K562 (cell line): Measurements from ENCODE around the gene PACS2. TPM values are rescaled to one million over a fixed set of nuclear protein-coding genes. Genes with fewer than 3 reads are reported as not detected.

ENCODE experiments used
- ATAC-seq: fragments of 200-7000 bp; cut with Tn5 transposase; 3 replicates; pipeline ENCODE4 v1.9.1; 2020; ENCODE audit warnings: moderate library complexity
- BruUV-seq: library from RNA; stranded (reverse); fragments of 400-500 nt; replicated peaks from 2 replicates; lab custom pipeline; 2021; lab: Mats Ljungman, UMichigan
- CTCF ChIA-PET: fragments of 300-600 bp; formaldehyde crosslinking; extraction: SDS; loops from one replicate; lab custom pipeline; 2021; ENCODE audit warnings: low intra/inter-chr PET ratio; lab: Yijun Ruan, JAX
- POLR2A ChIA-PET: fragments of 300-600, 350-650 bp; sonication (Branson Sonifier 250); formaldehyde crosslinking; extraction: SDS; loops from one replicate; lab custom pipeline; 2021; ENCODE audit warnings: antibody characterized with exemption, inconsistent platforms; lab: Yijun Ruan, JAX
- DNase-seq, 4 experiments: peaks; one replicate each; pipeline versions ENCODE4 v3.0.0 to v3.0.0-alpha.2; 2011 to 2018; ENCODE audit warnings: low spot score in 3 of 4, mixed read lengths in 3 of 4; ENCODE audit errors: extremely low read depth in 1 of 4
- FAIRE-seq: peaks from 2 replicates; lab custom pipeline; 2011; peaks lifted over from hg19 to GRCh38; lab: Jason Lieb, UNC
- H2AFZ ChIP-seq: 2 replicates; pipeline ENCODE4 v1.6.0; 2011; ENCODE audit warnings: low read depth, low read length, control low read depth, inconsistent platforms
- H3K27ac ChIP-seq: fragments of 200-600 bp; 3 replicates; pipeline ENCODE4 v1.8.0; 2011; ENCODE audit warnings: low read depth, mild to moderate bottlenecking, control low read depth, inconsistent platforms, low read length, moderate library complexity, mixed read lengths; ENCODE audit errors: extremely low read depth
- H3K27me3 ChIP-seq, 2 experiments: fragments of 300-600 bp in 1 of 2; 2 replicates in 1 of 2; 3 replicates in 1 of 2; pipeline versions ENCODE4 v1.6.0 to v1.8.0; 2011; ENCODE audit warnings: inconsistent platforms in 2 of 2, low read length in 2 of 2, mild to moderate bottlenecking in 1 of 2, mixed read lengths in 1 of 2, moderate library complexity in 1 of 2; ENCODE audit not compliant: control insufficient read depth in 2 of 2, insufficient read depth in 2 of 2
- H3K36me3 ChIP-seq: fragments of 300-600 bp; 3 replicates; pipeline ENCODE4 v1.8.0; 2011; ENCODE audit warnings: mild to moderate bottlenecking, low read length, inconsistent platforms; ENCODE audit not compliant: control insufficient read depth, insufficient read depth
- H3K4me1 ChIP-seq, 2 experiments: fragments of 200-600 bp in 1 of 2; replicated peaks in 1 of 2; 2 replicates in 1 of 2; 3 replicates in 1 of 2; pipeline versions ENCODE4 v1.5.1 to v1.8.0; 2011; ENCODE audit warnings: inconsistent platforms in 2 of 2, low read length in 2 of 2, mild to moderate bottlenecking in 1 of 2, mixed read lengths in 1 of 2, moderate library complexity in 1 of 2; ENCODE audit not compliant: control insufficient read depth in 2 of 2, insufficient read depth in 2 of 2
- H3K4me2 ChIP-seq: 2 replicates; pipeline ENCODE4 v1.6.1; 2011; ENCODE audit warnings: low read length, control low read depth, inconsistent platforms, mixed read lengths; ENCODE audit not compliant: insufficient read depth
- H3K4me3 ChIP-seq: fragments of 200-600 bp; sonication (generic), shearing (Covaris generic); 2 replicates; pipeline ENCODE4 v1.5.1; 2016; ENCODE audit warnings: control low read depth, inconsistent platforms
- H3K79me2 ChIP-seq: fragments of 200-600 bp; 3 replicates; pipeline ENCODE4 v1.8.0; 2011; ENCODE audit warnings: low read length, inconsistent platforms; ENCODE audit not compliant: control insufficient read depth, insufficient read depth
- H3K9ac ChIP-seq, 2 experiments: 2 replicates each; pipeline versions ENCODE4 v1.6.0 to v1.6.1; 2011; ENCODE audit warnings: low read depth in 2 of 2, low read length in 2 of 2, control low read depth in 1 of 2, inconsistent platforms in 1 of 2, mild to moderate bottlenecking in 1 of 2, mixed read lengths in 1 of 2; ENCODE audit not compliant: insufficient read depth in 1 of 2
- H3K9me1 ChIP-seq: one replicate; pipeline ENCODE4 v1.6.0; 2011; ENCODE audit warnings: inconsistent platforms, mild to moderate bottlenecking, low read length, moderate library complexity; ENCODE audit not compliant: control insufficient read depth, insufficient read depth
- H3K9me3 ChIP-seq: replicated peaks from 2 replicates; pipeline ENCODE4 v1.5.1; 2011; ENCODE audit warnings: low read depth, low read length, inconsistent platforms; ENCODE audit not compliant: control insufficient read depth, insufficient read depth
- H4K20me1 ChIP-seq: replicated peaks from 2 replicates; pipeline ENCODE4 v1.6.1; 2011; ENCODE audit warnings: low read length, inconsistent platforms, mixed read lengths; ENCODE audit not compliant: control insufficient read depth, insufficient read depth
- CUX1 ChIP-seq: fragments of 200-800 bp; sonication (Bioruptor generic); IDR thresholded peaks from 2 replicates; pipeline ENCODE4 v1.6.1; 2016; ENCODE audit warnings: missing genetic modification characterization, missing compliant biosample characterization
- FOXJ2 ChIP-seq: fragments of 200-800 bp; sonication (Bioruptor generic); IDR thresholded peaks from 2 replicates; pipeline ENCODE4 v1.6.1; 2016; ENCODE audit warnings: missing genetic modification characterization, missing compliant biosample characterization
- GABPB1 ChIP-seq: sonication (generic); formaldehyde crosslinking; IDR thresholded peaks from 2 replicates; pipeline ENCODE4 v1.8.0; 2022; ENCODE audit warnings: mild to moderate bottlenecking, missing genetic modification reagents
- GTF2B ChIP-seq: IDR thresholded peaks from 2 replicates; pipeline ENCODE4 v1.6.1; 2011; ENCODE audit not compliant: insufficient read length; ENCODE audit errors: extremely low read depth
- NCOA2 ChIP-seq, 2 experiments: fragments of 450-650 bp; IDR thresholded peaks; 2 replicates each; pipeline ENCODE4 v1.6.1; 2018; ENCODE audit warnings: mild to moderate bottlenecking in 2 of 2, moderate library complexity in 1 of 2; ENCODE audit not compliant: partially characterized antibody in 2 of 2
- NCOA4 ChIP-seq: fragments of 450-650 bp; IDR thresholded peaks from 2 replicates; pipeline ENCODE4 v1.6.1; 2018; ENCODE audit warnings: mild to moderate bottlenecking; ENCODE audit not compliant: partially characterized antibody
- PHTF2 ChIP-seq: fragments of 250-450 bp; sonication (Bioruptor Pico); IDR thresholded peaks from 2 replicates; pipeline ENCODE4 v1.5.0; 2021; ENCODE audit warnings: mild to moderate bottlenecking
- PYGO2 ChIP-seq: fragments of 450-650 bp; IDR thresholded peaks from 2 replicates; pipeline ENCODE4 v1.6.1; 2016; ENCODE audit warnings: mild to moderate bottlenecking, missing genetic modification characterization, moderate library complexity, missing compliant biosample characterization
- SAFB2 ChIP-seq: fragments of 200-400 bp; formaldehyde crosslinking; IDR thresholded peaks from 2 replicates; pipeline ENCODE4 v1.6.1; 2018; ENCODE audit warnings: borderline replicate concordance, low read length, low read depth, moderate library complexity; ENCODE audit not compliant: severe bottlenecking
- ZNF561 ChIP-seq: fragments of 450-650 bp; formaldehyde crosslinking; conservative IDR thresholded peaks from 2 replicates; pipeline ENCODE4 v1.4.0; 2020; ENCODE audit warnings: mild to moderate bottlenecking, moderate library complexity
- WGBS: fragments of 100-300 bp; shearing (Covaris generic); methylation state at CpG from one replicate; pipeline ENCODE4 v1.1.6; 2016; ENCODE audit warnings: low coverage, mixed read lengths; ENCODE audit not compliant: insufficient coverage; ENCODE audit errors: missing lambda C conversion rate; 5-methylcytosine and 5-hydroxymethylcytosine counted together
- in situ Hi-C: fragments of 300-500 bp; cut with MboI; formaldehyde crosslinking; loops from 4 replicates; pipeline ENCODE4 v1.15.0; 2018; ENCODE audit warnings: inconsistent platforms, mixed read lengths
- intact Hi-C: fragments of 100-400 bp; cut with micrococcal nuclease; formaldehyde crosslinking; loops from 2 replicates; pipeline ENCODE4 v1.14.2; 2022
- polyA plus RNA-seq, 8 experiments: library from polyadenylated mRNA; depleted of rRNA in 4 of 8; stranded (reverse) in 5 of 8; unstranded in 3 of 8; fragments of >200 nt; fragmentation: Nextera tagmentation in 2 of 8; fragmentation: Illumina TruSeq in 1 of 8; extraction: Ambion mirVana in 2 of 8; extraction: Trizol in 1 of 8; gene quantifications; 2 replicates each; pipeline versions ENCODE4 v1.2.1 to v1.2.3, GENCODE V29; 2011 to 2014; ENCODE audit warnings: inconsistent platforms in 1 of 8, missing spikeins in 1 of 8
- total RNA-seq, 7 experiments: library from RNA; depleted of rRNA in 6 of 7; stranded (reverse); fragments of >200 nt in 6 of 7; fragmentation: Illumina TruSeq in 2 of 7; extraction: Trizol in 2 of 7; gene quantifications; 2 replicates each; pipeline versions ENCODE4 v1.2.1 to v1.2.3, GENCODE V29; 2011 to 2021; ENCODE audit warnings: low replicate concordance in 1 of 7

Gene PACS2
- total and polyA plus RNA-seq, 9 of the 15 experiments (the other 6 are each of a cell fraction or from before 2014, with no cell fraction given): 0.11 to 20.8 (median 9.9) TPM

GRCh38 chr14:105440554-105440900 is 126.0 kb downstream of the PACS2 start:
- BruUV-seq: no TSS peak
- Histone ChIP-seq H3K9me1 (no peaks in the 10 kb centered on the region), H3K27me3 (no peaks in the 10 kb centered on the region), H3K9me3 (no peaks in the 10 kb centered on the region), H3K4me2 (no peak overlapping the region), H4K20me1 (peaks cover 8% of the 10 kb centered on the region; the same call in 1 of the 2 replicates), H3K79me2 (peaks cover 37% of the 10 kb centered on the region), H3K4me3 (no peak overlapping the region), H3K36me3 (peaks cover 51% of the 10 kb centered on the region; the same call in 1 of the 3 replicates), H3K4me1 (peaks cover 0 to 49% of the 10 kb centered on the region in 2 experiments; a peak in 2 of 5 replicates), H2AFZ (no peak overlapping the region), H3K9ac (no peak overlapping the region), H3K27ac (no peak overlapping the region)
- ATAC-seq (no peak), DNase-seq (no peak), FAIRE-seq (no peak)
- in situ Hi-C loops (no loop called here), intact Hi-C loops (no loop called here)
- no peak for TF ChIP-seq ZNF561 (CRISPR knock-in tag)
- TF ChIP-seq PHTF2 (CRISPR knock-in tag): no peak
- no peak for TF ChIP-seq FOXJ2 (tag)
- no peak for TF ChIP-seq PYGO2
- no peak for TF ChIP-seq GTF2B
- no peak for TF ChIP-seq NCOA2 (IDR thresholded peaks at IDR 0.05; ENCODE audit: partially characterized antibody in 2 of 2)
- no peak for TF ChIP-seq SAFB2
- TF ChIP-seq GABPB1 (CRISPR knock-in tag): no peak
- no peak for TF ChIP-seq CUX1 (CRISPR knock-in tag)
- no peak for TF ChIP-seq NCOA4
- ChIA-PET CTCF (no interaction called here), POLR2A (no interaction called here)
- WGBS: 100% methylated on average over 4 of the region's 15 CpGs
